Retinal pigment epithelial cell (primary cell): ENCODE measurements around the gene GTF2F1.

Experiments
- DNase-seq: peaks from one replicate; pipeline ENCODE4 v3.0.0-alpha.2; 2010; ENCODE audit warnings: low read depth
- H3K4me3 ChIP-seq: 2 replicates; pipeline ENCODE4 v1.5.1; 2011; ENCODE audit warnings: mild to moderate bottlenecking, low read length, control low read depth, moderate library complexity
- CTCF ChIP-seq: conservative IDR thresholded peaks from 2 replicates; pipeline ENCODE4 v1.5.1; 2011; ENCODE audit warnings: low read depth, low read length, control low read depth, inconsistent platforms

GTF2F1 gene

DNA sequence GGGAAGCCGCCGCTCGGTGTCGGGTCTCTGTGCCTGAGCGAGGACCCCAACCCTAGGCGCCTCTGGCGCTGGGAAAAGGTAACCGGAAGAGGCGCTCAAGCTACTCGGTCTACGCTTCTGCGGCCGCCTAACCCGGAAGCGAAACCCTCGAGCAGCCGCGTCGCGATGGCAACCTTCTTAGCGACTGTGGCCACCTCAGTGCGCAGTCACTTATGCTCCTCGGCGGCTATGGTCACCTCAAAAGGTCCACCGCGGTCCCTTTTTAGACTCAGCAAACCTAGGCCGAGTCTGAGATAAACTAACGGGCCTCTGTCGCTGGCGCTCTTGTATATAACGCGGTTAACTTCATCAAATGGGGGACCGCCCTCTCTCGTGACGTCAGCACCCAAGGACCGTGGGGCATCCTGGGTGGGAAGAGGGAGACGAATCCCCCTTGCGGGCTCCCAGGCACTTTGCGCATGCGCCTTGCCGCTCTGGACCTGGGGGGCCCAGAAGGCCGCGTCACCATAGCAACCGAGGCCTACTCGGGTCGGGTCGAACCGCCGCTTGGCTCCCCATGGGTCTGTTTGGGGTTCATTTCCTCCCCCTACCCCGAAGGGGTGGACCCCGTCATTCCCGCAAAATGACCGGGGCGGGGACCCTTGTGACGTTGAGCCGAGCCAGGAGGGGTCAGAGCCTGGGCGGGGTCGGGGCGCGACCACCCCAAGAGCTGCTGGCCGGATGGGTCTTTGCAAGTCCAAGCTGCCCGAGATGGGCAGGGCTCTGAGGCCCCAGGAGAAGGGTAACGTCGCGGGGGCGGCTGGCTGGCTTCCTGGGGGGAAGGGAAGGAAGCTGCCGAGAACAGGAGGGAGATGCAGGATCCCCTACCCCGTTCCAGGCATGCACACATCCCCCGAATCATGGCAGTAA is at the start of gene GTF2F1:
Gene GTF2F1 (minus strand): TSS at position 91 of the 909 bp plus-strand sequence. CDS start 169 bp downstream, outside the sequence.
- peak; percentile 64 for DNase-seq
- H3K4me3 ChIP-seq = peak within 1 kb of the TSS; percentile 91
- peak; percentile 14 for TF ChIP-seq CTCF

GRCh38 chr19:6442087-6442688 is 49.2 kb upstream of the GTF2F1 start:
- no peak for TF ChIP-seq CTCF
- no peak for DNase-seq
- H3K4me3 ChIP-seq = no peak overlapping the region

GRCh38 chr19:6440905-6441304 is 47.9 kb upstream of the GTF2F1 start:
- no peak for DNase-seq
- H3K4me3 ChIP-seq = no peak overlapping the region
- no peak for TF ChIP-seq CTCF

DNA sequence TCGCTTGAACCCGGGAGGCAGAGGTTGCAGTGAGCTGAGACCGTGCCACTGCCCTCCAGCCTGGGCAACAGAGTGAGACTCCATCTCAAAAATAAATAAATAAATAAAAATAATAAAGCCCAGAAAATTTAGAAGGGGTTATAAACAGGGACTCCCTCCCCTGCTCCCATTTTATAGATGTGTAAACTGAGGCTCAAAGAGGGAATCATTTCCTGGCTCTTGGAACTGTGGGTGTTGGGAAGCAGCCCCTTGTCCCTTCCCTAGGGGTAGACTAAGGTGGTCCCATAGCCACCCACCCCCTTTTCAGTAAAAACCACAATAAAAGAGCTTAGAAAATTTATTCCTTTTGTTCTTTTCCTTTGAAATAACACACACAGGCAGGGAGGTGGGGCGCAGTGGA is 46.8 kb upstream of the GTF2F1 start:
- no peak overlapping the region for H3K4me3 ChIP-seq
- TF ChIP-seq CTCF = no peak
- no peak for DNase-seq

- no peak for DNase-seq
- H3K4me3 ChIP-seq = no peak within 1 kb of the TSS
- no peak for TF ChIP-seq CTCF
Observed at GRCh38 chr19:6433663-6434062, 40.7 kb upstream of the GTF2F1 start, which contains the start of gene SLC25A41. Gene SLC25A41, minus strand, starts transcription at chr19:6433763. Its CDS starts 70 bp downstream, at chr19:6433693.

GRCh38 chr19:6433165-6433564 is 40.2 kb upstream of the GTF2F1 start:
- DNase-seq = no peak
- TF ChIP-seq CTCF = no peak

More at GRCh38 chr19:6433165-6433564, 40.2 kb upstream of the GTF2F1 start:
- H3K4me3 ChIP-seq = no peak overlapping the region
